ENCODE results near the gene SNTG2.

Gene SNTG2

DNA sequence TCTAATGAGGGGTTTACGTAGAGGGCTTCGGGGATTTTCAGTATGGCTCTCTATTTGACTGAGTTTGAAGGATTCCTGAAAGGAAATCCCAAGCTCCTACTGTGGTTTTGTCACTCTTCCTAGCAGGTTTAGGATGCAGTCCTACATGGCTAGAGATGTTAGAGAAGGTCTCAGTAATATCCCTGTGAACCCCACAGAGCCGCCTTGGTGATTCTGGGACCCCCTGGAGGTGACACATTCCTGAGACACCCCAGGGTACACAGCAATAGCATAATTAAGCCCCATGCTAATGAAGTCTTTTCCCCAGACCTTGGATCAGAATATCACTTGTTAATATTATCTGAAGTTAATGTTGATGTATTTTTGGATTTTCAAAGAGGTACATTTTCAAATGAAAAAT, 103.8 kb downstream of the SNTG2 start:
- Histone ChIP-seq H3K14ac (ENCODE audit: low read length) (no peak overlapping the region), H3K36me3 (replicated peaks in 1 of 2; ENCODE audit: control insufficient read depth in 2 of 2, insufficient read depth in 2 of 2, low read length in 2 of 2) (no peaks in the 10 kb centered on the region), H2BK15ac (ENCODE audit: low read length) (no peak overlapping the region), H3K9me3 (replicated peaks in 1 of 2; ENCODE audit: control insufficient read depth in 2 of 2, insufficient read depth in 1 of 2, low read depth in 1 of 2, low read length in 2 of 2) (no peaks in the 10 kb centered on the region), H4K91ac (ENCODE audit: low read depth, low read length, poor library complexity) (no peak overlapping the region), H4K8ac (ENCODE audit: low read depth, low read length) (no peak overlapping the region), H2BK120ac (ENCODE audit: low read depth, low read length) (no peak overlapping the region), H3K27ac (replicated peaks; ENCODE audit: low read length) (no peak overlapping the region), H3K23ac (ENCODE audit: low read depth, low read length, poor library complexity) (no peak overlapping the region), H2BK12ac (ENCODE audit: low read length) (no peak overlapping the region), H3K4me2 (ENCODE audit: insufficient read depth, low read length, poor library complexity, severe bottlenecking) (no peak overlapping the region), H3K4me3 (ENCODE audit: low read length in 2 of 2) (no peak overlapping the region), H3K4ac (ENCODE audit: low read length) (no peak overlapping the region), H2AFZ (ENCODE audit: low read length) (no peak overlapping the region), H2AK5ac (ENCODE audit: low read depth, low read length) (no peak overlapping the region), H3K9ac (ENCODE audit: low read depth, low read length, poor library complexity) (no peak overlapping the region), H2BK5ac (ENCODE audit: low read length) (peak overlapping the region; percentile 22), H3K4me1 (ENCODE audit: control insufficient read depth in 2 of 2, insufficient read depth in 1 of 2, low read depth in 1 of 2, low read length in 2 of 2) (peaks cover 0 to 11% of the 10 kb centered on the region in 2 donors), H3K27me3 (ENCODE audit: control insufficient read depth in 3 of 3, insufficient read depth in 3 of 3, low read depth in 1 of 3, low read length in 3 of 3) (no peaks in the 10 kb centered on the region), H3K18ac (ENCODE audit: low read length) (no peak overlapping the region), H3K79me1 (ENCODE audit: low read depth, low read length) (peaks cover 1% of the 10 kb centered on the region)
- DNase-seq (ENCODE audit: low spot score), result no peak
- WGBS, 2 donors (ENCODE audit: extremely low coverage in 2 of 2, insufficient read length in 2 of 2, insufficient replicate concordance in 1 of 2), result no CpG with 5 or more reads among the region's 3 CpGs

DNA sequence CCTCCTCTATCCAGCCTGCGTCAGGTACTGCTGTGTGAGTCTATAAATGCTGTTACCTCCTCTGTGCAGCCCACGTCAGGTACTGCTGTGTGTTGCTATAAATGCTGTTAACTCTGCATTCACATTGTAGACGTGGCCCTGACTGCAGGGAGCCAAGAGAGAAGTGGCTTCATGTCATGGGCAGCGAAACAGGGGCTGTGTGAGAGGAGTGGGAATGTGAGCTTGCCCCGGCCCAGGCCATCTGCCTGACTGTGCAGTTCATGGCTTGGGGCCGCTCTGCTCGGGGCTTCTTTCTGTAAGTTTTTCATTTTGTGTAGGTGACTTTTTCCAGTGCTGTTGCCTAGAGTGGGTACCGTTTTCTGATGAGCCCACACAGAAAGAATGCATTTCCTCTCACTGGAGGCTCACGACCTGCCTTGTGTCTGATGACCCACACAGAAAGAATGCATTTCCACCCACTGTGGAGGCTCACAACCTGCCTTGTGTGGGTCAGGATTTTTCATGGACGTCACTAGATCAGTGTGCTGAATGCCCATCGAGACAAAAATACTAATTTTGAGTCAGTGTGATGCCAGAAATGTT, 104.5 kb downstream of the SNTG2 start:
- Histone ChIP-seq H3K4me2 (ENCODE audit: insufficient read depth, low read length, poor library complexity, severe bottlenecking) (no peak overlapping the region), H2BK12ac (ENCODE audit: low read length) (peak overlapping the region; percentile 84), H2AK5ac (ENCODE audit: low read depth, low read length) (no peak overlapping the region), H3K4me1 (ENCODE audit: control insufficient read depth in 2 of 2, insufficient read depth in 1 of 2, low read depth in 1 of 2, low read length in 2 of 2) (peaks cover 0 to 11% of the 10 kb centered on the region in 2 donors), H3K14ac (ENCODE audit: low read length) (peak overlapping the region; percentile 82), H3K4me3 (ENCODE audit: low read length in 2 of 2) (no peak overlapping the region), H3K9ac (ENCODE audit: low read depth, low read length, poor library complexity) (peak overlapping the region; percentile 70), H3K27ac (replicated peaks; ENCODE audit: low read length) (peak overlapping the region; percentile 11), H2AFZ (ENCODE audit: low read length) (no peak overlapping the region), H2BK15ac (ENCODE audit: low read length) (no peak overlapping the region), H2BK120ac (ENCODE audit: low read depth, low read length) (no peak overlapping the region), H3K79me1 (ENCODE audit: low read depth, low read length) (peaks cover 1% of the 10 kb centered on the region), H4K91ac (ENCODE audit: low read depth, low read length, poor library complexity) (no peak overlapping the region), H3K9me3 (replicated peaks in 1 of 2; ENCODE audit: control insufficient read depth in 2 of 2, insufficient read depth in 1 of 2, low read depth in 1 of 2, low read length in 2 of 2) (no peaks in the 10 kb centered on the region), H3K18ac (ENCODE audit: low read length) (peak overlapping the region; percentile 80), H3K23ac (ENCODE audit: low read depth, low read length, poor library complexity) (no peak overlapping the region), H3K36me3 (replicated peaks in 1 of 2; ENCODE audit: control insufficient read depth in 2 of 2, insufficient read depth in 2 of 2, low read length in 2 of 2) (no peaks in the 10 kb centered on the region), H4K8ac (ENCODE audit: low read depth, low read length) (no peak overlapping the region), H3K27me3 (ENCODE audit: control insufficient read depth in 3 of 3, insufficient read depth in 3 of 3, low read depth in 1 of 3, low read length in 3 of 3) (no peaks in the 10 kb centered on the region), H3K4ac (ENCODE audit: low read length) (no peak overlapping the region), H2BK5ac (ENCODE audit: low read length) (peak overlapping the region; percentile 78)
- no CpG with 5 or more reads among the region's 11 CpGs for WGBS, 2 donors (ENCODE audit: extremely low coverage in 2 of 2, insufficient read length in 2 of 2, insufficient replicate concordance in 1 of 2)
- DNase-seq (ENCODE audit: low spot score), result no peak

DNA sequence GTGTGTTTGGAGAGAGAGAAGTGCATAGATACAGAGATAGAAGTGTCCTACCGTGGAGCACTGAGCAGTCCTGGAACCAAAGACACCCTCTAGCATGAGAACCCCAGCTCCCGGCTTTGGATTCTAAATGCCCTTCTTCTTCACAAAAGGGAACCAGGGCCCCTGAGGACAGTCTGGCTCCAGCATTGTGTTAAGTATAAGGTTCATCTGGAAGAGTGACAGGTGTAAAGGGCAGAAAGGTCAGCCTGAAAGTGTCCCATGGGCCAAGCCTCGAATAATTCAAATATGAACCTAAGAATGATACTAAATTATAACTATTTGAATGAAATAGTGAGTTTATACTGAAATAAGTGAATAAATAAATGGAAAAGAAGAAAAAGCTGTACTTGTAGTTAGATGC, 109.7 kb downstream of the SNTG2 start:
- no peak overlapping the region for H2BK12ac ChIP-seq (ENCODE audit: low read length)
- H2BK15ac ChIP-seq (ENCODE audit: low read length), result no peak overlapping the region
- no peak overlapping the region for H3K4ac ChIP-seq (ENCODE audit: low read length)
- no peak overlapping the region for H2AK5ac ChIP-seq (ENCODE audit: low read depth, low read length)
- no peaks in the 10 kb centered on the region for H3K36me3 ChIP-seq (replicated peaks in 1 of 2; ENCODE audit: control insufficient read depth in 2 of 2, insufficient read depth in 2 of 2, low read length in 2 of 2)
- no peak overlapping the region for H3K18ac ChIP-seq (ENCODE audit: low read length)
- H3K9me3 ChIP-seq (replicated peaks in 1 of 2; ENCODE audit: control insufficient read depth in 2 of 2, insufficient read depth in 1 of 2, low read depth in 1 of 2, low read length in 2 of 2), result no peaks in the 10 kb centered on the region
- H4K8ac ChIP-seq (ENCODE audit: low read depth, low read length), result no peak overlapping the region
- H2BK5ac ChIP-seq (ENCODE audit: low read length), result no peak overlapping the region
- no peak overlapping the region for H3K9ac ChIP-seq (ENCODE audit: low read depth, low read length, poor library complexity)
- no peak overlapping the region for H3K4me2 ChIP-seq (ENCODE audit: insufficient read depth, low read length, poor library complexity, severe bottlenecking)
- no peak overlapping the region for H2AFZ ChIP-seq (ENCODE audit: low read length)
- H3K4me3 ChIP-seq (ENCODE audit: low read length in 2 of 2), result no peak overlapping the region
- H3K79me1 ChIP-seq (ENCODE audit: low read depth, low read length), result peaks cover 1% of the 10 kb centered on the region
- H3K27ac ChIP-seq (replicated peaks; ENCODE audit: low read length), result no peak overlapping the region
- no peak for DNase-seq (ENCODE audit: low spot score)
- H4K91ac ChIP-seq (ENCODE audit: low read depth, low read length, poor library complexity), result no peak overlapping the region
- no CpG with 5 or more reads among the region's 3 CpGs for WGBS, 2 donors (ENCODE audit: extremely low coverage in 2 of 2, insufficient read length in 2 of 2, insufficient replicate concordance in 1 of 2)
- H3K4me1 ChIP-seq (ENCODE audit: control insufficient read depth in 2 of 2, insufficient read depth in 1 of 2, low read depth in 1 of 2, low read length in 2 of 2), result peaks cover 0 to 1% of the 10 kb centered on the region in 2 donors
- H3K23ac ChIP-seq (ENCODE audit: low read depth, low read length, poor library complexity), result no peak overlapping the region
- no peak overlapping the region for H2BK120ac ChIP-seq (ENCODE audit: low read depth, low read length)
- no peak overlapping the region for H3K14ac ChIP-seq (ENCODE audit: low read length)
- no peaks in the 10 kb centered on the region for H3K27me3 ChIP-seq (ENCODE audit: control insufficient read depth in 3 of 3, insufficient read depth in 3 of 3, low read depth in 1 of 3, low read length in 3 of 3)

DNA sequence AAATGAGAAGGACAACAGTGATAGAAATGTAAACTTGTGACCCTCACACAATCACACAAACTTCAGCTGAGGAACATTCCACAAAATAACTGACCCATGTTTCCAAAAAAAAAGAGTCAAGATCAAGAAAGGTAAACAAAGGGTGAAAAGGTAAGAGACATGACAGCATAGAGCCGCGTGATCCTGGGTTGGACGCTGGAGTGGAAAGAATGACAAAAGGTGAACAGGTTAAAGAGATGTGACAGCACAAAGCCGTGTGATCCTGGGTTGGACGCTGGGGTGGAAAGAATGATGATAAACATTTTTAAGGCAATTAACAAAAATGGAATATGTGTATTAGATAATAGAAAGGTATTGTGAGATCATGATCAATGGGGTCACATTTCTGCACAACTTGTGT, 110.3 kb downstream of the SNTG2 start:
- WGBS, 2 donors (ENCODE audit: extremely low coverage in 2 of 2, insufficient read length in 2 of 2, insufficient replicate concordance in 1 of 2), result no CpG with 5 or more reads among the region's 5 CpGs
- H3K4me3 ChIP-seq (ENCODE audit: low read length in 2 of 2), result no peak overlapping the region
- H4K8ac ChIP-seq (ENCODE audit: low read depth, low read length), result no peak overlapping the region
- H2BK12ac ChIP-seq (ENCODE audit: low read length), result no peak overlapping the region
- no peaks in the 10 kb centered on the region for H3K27me3 ChIP-seq (ENCODE audit: control insufficient read depth in 3 of 3, insufficient read depth in 3 of 3, low read depth in 1 of 3, low read length in 3 of 3)
- no peak overlapping the region for H3K4me2 ChIP-seq (ENCODE audit: insufficient read depth, low read length, poor library complexity, severe bottlenecking)
- H3K18ac ChIP-seq (ENCODE audit: low read length), result no peak overlapping the region
- no peaks in the 10 kb centered on the region for H3K36me3 ChIP-seq (replicated peaks in 1 of 2; ENCODE audit: control insufficient read depth in 2 of 2, insufficient read depth in 2 of 2, low read length in 2 of 2)
- H3K79me1 ChIP-seq (ENCODE audit: low read depth, low read length), result peaks cover 1% of the 10 kb centered on the region
- H3K4me1 ChIP-seq (ENCODE audit: control insufficient read depth in 2 of 2, insufficient read depth in 1 of 2, low read depth in 1 of 2, low read length in 2 of 2), result peaks cover 0 to 1% of the 10 kb centered on the region in 2 donors
- no peak overlapping the region for H3K27ac ChIP-seq (replicated peaks; ENCODE audit: low read length)
- no peak for DNase-seq (ENCODE audit: low spot score)
- no peak overlapping the region for H2BK15ac ChIP-seq (ENCODE audit: low read length)
- no peak overlapping the region for H3K23ac ChIP-seq (ENCODE audit: low read depth, low read length, poor library complexity)
- H3K9ac ChIP-seq (ENCODE audit: low read depth, low read length, poor library complexity), result no peak overlapping the region
- no peak overlapping the region for H2AFZ ChIP-seq (ENCODE audit: low read length)
- H3K4ac ChIP-seq (ENCODE audit: low read length), result no peak overlapping the region
- H2BK120ac ChIP-seq (ENCODE audit: low read depth, low read length), result no peak overlapping the region
- H2AK5ac ChIP-seq (ENCODE audit: low read depth, low read length), result no peak overlapping the region
- no peak overlapping the region for H3K14ac ChIP-seq (ENCODE audit: low read length)
- no peaks in the 10 kb centered on the region for H3K9me3 ChIP-seq (replicated peaks in 1 of 2; ENCODE audit: control insufficient read depth in 2 of 2, insufficient read depth in 1 of 2, low read depth in 1 of 2, low read length in 2 of 2)
- H4K91ac ChIP-seq (ENCODE audit: low read depth, low read length, poor library complexity), result no peak overlapping the region
- no peak overlapping the region for H2BK5ac ChIP-seq (ENCODE audit: low read length)
